Type B pancreatic cell (in vitro differentiated cells): ENCODE measurements around the gene TPGS2. TPM values are rescaled to one million over a fixed set of nuclear protein-coding genes. Genes with fewer than 3 reads are reported as not detected.

Experiments
- DNase-seq: peaks from one replicate; pipeline ENCODE4 v3.0.0; 2021; ENCODE audit warnings: mixed read lengths; ENCODE audit not compliant: unreplicated experiment; ENCODE audit errors: extremely low spot score
- H3K27ac Mint-ChIP-seq: 2 replicates; pipeline ENCODE4 v1.8.0; 2021; ENCODE audit warnings: mild to moderate bottlenecking, mixed read lengths
- H3K27me3 Mint-ChIP-seq: 2 replicates; pipeline ENCODE4 v1.8.0; 2021; ENCODE audit warnings: mixed read lengths
- H3K36me3 Mint-ChIP-seq: 2 replicates; pipeline ENCODE4 v1.8.0; 2021; ENCODE audit warnings: mixed read lengths
- H3K4me1 Mint-ChIP-seq: one replicate; pipeline ENCODE4 v1.8.0; 2021; ENCODE audit warnings: mixed read lengths; ENCODE audit not compliant: unreplicated experiment
- H3K4me3 Mint-ChIP-seq: 2 replicates; pipeline ENCODE4 v1.8.0; 2021; ENCODE audit warnings: mild to moderate bottlenecking, mixed read lengths
- H3K9me3 Mint-ChIP-seq: 2 replicates; pipeline ENCODE4 v1.8.0; 2021; ENCODE audit warnings: mixed read lengths
- total RNA-seq: library from RNA; stranded (reverse); gene quantifications from 2 replicates; pipeline ENCODE4 v1.2.1, GENCODE V29; 2021; ENCODE audit warnings: low replicate concordance
- TF ChIP-seq, protein P1 (sequence below): fragments of 200-600 bp; sonication (generic); conservative IDR thresholded peaks from 2 replicates; pipeline ENCODE4 v1.5.0; 2021; ENCODE audit warnings: antibody characterized with exemption, mild to moderate bottlenecking

The TPGS2 gene
- total RNA-seq, 1 donor from 2014 or later, result 121 TPM

DNA sequence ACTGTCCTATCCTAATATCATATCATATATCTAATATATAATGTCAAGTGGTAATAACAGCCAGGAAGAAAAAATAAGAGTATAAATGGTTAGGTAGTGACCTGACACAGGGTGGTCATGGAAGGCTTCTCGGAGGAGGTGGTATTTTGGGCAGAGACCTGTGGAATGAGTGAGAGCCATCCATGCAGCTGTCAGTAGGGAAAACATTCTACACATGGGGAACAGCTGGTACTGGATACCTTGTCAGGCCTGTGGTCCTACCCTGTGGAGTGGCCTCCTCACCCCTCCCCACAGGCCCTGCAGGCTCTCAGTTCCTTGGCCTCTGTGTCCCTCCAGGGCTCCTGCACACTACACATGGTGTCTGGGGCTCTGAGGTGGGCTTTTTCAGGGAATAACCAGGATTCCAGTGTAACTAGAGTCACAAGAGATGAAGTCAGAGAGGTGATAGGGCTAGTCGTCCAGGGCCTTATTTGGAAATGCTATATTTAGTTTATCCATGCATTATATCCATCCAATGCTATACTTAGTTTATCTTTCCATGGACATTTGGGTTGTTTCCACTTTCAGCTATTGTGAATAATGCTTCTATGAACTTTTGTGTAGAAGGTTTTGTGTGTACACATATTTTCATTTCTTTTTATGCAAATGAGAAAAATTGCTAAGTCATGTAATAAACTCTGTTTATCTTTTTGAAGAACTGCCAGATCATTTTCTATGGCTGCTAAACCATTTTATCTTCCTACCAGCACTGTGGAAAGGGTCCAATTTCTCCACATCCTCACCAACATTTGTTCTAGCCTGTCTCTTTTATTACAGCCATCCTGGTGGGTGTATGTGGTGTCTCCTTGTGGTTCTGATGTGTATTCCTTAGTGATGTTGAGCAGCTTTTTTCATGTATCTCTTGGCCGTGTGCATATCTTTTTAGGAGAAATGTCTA, 75.6 kb downstream of the TPGS2 start:
- Mint-ChIP-seq H3K9me3 (no peaks in the 10 kb centered on the region), H3K4me1 (no peaks in the 10 kb centered on the region), H3K4me3 (no peak overlapping the region), H3K36me3 (no peaks in the 10 kb centered on the region), H3K27me3 (no peaks in the 10 kb centered on the region), H3K27ac (no peak overlapping the region)
- TF ChIP-seq, protein P1, sequence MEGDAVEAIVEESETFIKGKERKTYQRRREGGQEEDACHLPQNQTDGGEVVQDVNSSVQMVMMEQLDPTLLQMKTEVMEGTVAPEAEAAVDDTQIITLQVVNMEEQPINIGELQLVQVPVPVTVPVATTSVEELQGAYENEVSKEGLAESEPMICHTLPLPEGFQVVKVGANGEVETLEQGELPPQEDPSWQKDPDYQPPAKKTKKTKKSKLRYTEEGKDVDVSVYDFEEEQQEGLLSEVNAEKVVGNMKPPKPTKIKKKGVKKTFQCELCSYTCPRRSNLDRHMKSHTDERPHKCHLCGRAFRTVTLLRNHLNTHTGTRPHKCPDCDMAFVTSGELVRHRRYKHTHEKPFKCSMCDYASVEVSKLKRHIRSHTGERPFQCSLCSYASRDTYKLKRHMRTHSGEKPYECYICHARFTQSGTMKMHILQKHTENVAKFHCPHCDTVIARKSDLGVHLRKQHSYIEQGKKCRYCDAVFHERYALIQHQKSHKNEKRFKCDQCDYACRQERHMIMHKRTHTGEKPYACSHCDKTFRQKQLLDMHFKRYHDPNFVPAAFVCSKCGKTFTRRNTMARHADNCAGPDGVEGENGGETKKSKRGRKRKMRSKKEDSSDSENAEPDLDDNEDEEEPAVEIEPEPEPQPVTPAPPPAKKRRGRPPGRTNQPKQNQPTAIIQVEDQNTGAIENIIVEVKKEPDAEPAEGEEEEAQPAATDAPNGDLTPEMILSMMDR, result no peak
- no peak for DNase-seq

DNA sequence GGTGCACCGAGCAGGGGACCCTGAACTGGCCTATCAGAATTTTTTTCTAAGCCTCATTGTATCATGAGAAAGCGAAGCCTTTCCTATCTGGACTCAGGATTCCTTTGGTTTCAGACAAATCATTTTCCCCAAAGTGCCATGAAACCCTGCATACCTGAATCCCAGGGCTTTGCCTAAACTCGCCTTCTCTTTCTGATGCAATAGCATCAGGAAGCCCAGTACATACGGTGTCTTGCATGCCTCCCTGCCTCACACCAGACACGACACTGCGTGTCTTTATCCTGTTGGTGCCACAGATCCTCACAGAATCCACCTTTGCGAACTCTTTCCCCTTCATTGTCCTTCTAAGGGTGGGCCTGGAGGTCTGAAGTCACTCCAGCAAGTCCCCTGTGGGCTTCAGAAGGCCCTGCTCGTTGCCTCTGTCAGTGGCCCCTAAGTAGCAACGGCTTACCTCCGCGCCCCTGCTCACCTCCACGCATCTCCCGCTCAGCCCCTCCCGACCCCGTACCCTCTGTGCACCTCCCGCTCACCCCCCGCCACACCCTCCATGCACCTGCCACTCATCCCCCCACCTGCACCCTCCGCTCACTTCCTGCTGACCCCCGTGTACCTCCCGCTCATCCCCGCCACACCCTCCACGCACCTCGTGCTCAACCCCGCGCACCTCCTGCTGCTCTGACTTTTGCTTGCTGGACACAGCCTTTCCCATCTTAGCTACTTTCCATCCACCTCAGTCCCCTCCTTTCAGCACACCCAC, 83.4 kb downstream of the TPGS2 start:
- Mint-ChIP-seq H3K4me3 (no peak overlapping the region), H3K27ac (peak overlapping the region; percentile 25), H3K4me1 (no peaks in the 10 kb centered on the region), H3K9me3 (no peaks in the 10 kb centered on the region), H3K27me3 (no peaks in the 10 kb centered on the region), H3K36me3 (no peaks in the 10 kb centered on the region)
- TF ChIP-seq, protein P1, result no peak
- no peak for DNase-seq

DNA sequence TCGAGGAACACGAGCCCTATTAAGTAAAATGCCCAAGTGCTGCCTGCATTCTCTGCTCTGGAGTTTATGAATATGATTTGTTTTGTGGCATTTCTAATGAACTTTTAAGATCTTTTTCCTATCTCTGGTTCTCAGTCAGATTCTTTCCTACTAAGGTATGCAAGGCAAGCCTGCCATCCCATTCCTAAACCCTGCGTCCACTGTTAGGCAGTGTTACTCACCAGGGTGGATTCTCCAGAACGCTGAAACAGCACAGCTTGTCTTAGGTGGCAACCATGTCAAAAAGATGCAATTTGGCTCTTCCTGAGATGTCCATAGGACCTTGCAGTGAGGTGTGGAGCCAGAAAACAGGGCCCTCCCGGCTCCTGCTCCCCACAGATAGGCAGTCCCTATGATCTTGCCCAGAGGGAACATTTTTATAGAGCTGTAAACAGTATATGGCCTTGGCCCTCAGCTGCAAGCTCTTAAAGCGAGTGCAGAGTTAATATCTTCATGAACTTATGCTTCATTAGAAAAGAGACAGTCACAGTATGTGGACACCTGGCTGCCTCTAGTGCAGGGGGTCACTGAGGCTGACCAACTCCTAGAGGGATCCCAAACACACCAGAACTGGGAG, 84.4 kb downstream of the TPGS2 start:
- Mint-ChIP-seq H3K9me3 (no peaks in the 10 kb centered on the region), H3K27me3 (no peaks in the 10 kb centered on the region), H3K4me1 (no peaks in the 10 kb centered on the region), H3K27ac (no peak overlapping the region), H3K36me3 (no peaks in the 10 kb centered on the region), H3K4me3 (no peak overlapping the region)
- TF ChIP-seq, protein P1, result no peak
- DNase-seq, result no peak

Other genes starting within 250 kb of the TPGS2 start
- 6.1 and 11.6 TPM in 2 replicates for gene KIAA1328, start 125 bp upstream of the TPGS2 start, total RNA-seq